AG20443 (cell line): ENCODE data around the gene LPIN2.
"Not testable (repeated sequence)": the region's sequence is repeated elsewhere in the genome, so short reads cannot be mapped to it uniquely, and the experiment has no call there.

ENCODE experiments used
- DNase-seq: peaks from one replicate; pipeline ENCODE4 v3.0.0; 2012; ENCODE audit warnings: low spot score, mixed read lengths

LPIN2 gene

DNA sequence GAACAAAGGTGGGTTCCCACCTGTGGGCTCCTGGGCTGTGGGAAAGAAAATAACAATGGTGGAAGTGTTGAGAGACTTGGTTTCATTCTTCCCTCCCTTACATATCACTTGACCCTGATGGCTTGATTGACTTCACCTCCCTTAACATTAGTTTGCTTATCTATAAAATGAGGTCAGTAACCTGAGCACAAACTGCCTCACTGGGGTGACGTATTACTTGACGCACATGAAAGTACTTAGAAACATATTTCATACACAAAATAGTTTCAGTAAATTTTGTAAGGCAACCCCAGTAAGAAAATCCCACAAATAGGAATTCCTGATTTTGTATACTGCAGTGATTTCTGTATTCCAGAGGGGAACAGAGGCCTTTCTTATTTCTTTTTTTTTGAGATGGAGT lies 29.4 kb upstream of the LPIN2 start:
- DNase-seq = no peak

DNA sequence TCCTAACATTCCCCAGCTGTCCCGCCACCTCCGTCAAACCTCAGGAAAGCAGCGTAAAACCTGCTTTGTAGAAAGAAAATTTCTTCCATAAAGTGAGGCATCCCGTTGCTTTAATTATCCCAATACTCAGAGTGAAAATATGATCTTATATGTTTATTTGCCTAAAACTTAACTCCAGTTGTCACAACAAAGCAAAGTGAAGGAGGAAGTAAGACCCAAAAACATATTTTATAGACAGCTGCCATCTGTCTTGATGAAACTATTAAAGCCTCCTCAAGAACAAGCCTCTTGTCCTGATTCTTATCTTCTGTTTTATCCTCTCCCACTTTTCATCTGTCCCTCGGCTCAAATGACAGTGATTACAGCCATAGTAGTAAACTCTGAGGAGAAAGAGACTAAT lies 28.9 kb upstream of the LPIN2 start:
- DNase-seq = no peak

DNA sequence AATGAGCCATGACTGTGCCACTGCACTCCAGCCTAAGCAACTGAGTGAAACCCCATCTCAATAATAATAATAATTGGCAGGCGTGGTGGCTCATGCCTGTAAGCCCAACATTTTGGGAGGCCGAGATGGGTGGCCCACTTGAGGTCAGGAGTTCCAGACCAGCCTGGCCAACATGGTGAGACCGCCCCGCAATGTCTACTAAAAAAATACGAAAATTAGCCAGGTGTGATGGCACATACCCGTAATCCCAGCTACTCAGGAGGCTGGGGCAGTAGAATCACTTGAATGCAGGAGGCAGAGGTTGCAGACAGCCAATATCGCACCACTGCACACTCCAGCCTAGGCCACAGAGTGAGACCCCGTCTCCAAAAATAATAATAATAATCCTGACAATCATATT lies 27.9 kb upstream of the LPIN2 start:
- no peak for DNase-seq

DNA sequence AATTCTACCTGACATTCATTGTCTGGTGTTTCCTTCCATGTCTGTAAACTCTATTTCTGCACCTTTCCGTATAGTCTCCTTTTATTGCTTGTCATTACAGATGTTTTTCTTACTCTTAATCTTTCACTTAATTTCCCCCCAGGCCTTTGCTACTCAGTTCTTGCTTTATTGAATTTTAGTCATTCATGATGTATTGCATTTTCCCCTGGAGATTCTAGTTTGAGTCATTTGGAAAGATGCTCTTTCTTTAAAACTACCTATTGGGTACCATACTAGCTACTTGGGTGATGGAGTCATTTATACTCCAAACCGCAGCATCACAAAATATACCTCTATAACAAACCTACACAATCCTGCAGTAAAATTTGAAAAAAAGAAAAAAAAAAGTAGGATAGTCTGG lies 27.2 kb upstream of the LPIN2 start:
- no peak for DNase-seq

DNA sequence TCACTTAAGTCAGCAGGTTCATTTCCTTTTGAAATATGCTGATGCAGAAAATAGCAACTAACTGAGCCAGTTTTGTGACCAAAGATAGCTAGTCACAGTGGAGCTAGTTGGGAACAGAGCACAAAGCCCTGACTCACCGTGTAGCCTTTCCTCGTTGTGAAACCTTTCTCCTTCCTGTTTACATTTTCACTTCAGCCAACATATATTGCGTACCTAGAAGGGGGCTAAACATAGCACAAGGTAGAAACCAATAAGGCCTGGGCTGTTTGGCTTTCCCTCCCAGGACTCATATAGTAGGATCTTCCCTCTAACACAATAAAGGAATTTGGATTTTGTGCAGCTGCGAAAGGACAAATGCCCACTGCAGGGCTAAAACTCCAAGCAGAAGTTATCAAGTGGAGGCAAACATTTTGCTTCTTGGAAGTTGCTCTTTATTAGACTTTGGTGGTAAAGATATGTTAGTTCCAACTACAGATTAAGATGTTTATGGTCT lies 24.5 kb upstream of the LPIN2 start:
- peak; percentile 80 for DNase-seq

DNA sequence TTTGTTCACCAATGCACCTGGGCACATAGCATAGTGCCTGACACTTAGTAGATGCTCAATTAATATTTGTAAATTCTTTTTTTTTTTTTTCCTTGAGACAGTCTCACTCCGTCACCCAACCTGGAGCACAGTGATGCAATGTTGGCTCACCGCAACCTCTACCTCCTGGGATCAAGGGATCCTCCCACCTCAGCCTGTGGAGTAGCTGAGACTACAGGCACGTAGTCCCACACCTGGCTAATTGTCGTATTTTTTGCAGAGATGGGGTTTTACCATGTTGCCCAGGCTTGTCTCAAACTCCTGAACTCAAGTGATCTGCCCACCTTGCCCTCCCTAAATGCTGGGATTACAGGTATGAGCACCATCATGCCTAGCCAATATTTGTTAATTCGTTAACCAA lies 23.2 kb upstream of the LPIN2 start:
- DNase-seq = no peak

DNA sequence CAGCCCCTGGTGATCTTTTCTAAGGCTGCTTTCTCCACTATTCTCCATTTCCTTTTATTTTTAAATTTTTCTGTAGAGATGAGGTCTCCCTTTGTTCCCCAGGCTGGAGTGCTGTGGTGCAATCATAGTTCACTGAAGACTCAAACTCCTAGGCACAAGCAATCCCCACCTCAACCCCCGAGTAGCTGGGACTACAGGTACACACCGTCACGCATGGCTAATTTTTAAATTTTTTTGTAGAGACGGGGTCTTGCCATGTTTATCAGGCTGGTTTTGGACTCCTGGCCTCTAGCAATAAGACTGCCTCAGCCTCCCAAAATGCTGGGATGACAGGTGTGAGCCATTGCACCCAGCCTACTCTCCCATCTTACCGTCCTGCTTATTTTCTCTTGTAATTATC lies 22.7 kb upstream of the LPIN2 start:
- no peak for DNase-seq

DNA sequence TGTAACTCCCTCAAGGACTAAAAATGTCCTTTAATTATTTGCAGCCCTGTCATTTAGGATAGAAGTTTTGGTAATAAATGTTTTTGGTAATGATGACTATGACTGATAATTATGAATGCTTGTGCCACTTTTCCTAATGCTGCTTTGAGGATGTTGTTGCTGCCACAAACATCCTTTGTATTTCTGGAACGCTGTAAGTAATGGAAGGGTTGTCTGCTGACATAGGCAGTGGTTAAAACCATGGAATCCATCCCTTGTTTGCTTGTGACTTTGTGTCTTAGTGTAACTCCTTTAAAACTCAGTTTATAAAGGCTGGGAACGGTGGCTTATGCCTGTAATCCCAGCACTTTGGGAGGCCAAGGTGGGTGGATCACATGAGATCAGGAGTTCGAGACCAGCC lies 19.8 kb upstream of the LPIN2 start:
- DNase-seq = no peak

DNA sequence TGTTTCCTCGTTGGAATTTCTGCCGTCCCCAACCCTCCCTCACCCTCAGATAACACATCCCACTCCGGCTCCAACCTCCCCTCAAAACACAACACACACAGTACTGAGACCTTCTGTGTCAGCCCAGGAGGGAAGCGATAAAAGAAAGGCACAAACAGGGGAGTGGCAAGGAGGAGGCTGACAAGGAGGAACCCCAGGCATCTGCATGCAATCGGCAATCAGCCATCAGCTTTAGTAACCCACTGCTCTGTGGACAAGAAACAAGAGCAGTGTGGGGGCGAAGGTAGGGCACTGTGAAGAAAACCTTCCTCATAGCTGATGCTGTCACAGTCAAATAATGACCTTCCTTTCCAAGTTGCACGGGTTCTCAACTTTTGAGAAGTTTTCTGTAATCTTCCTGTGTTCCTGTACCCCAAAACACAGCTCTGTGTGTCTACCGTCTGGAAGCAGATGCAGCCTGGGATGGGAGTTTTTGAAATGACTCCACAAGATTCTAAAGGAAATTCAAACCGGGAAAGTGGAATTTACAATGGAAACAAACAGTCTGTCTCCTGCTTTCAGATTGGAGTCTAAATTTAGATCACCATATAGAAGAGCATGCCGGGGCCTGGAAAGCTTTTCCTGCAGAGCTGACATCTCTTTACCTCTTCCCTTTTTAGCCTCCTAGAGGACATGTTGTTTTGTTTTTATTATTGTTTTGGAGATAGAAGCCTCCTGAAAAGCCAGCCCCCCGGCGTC lies 16.4 kb upstream of the LPIN2 start:
- peak; percentile 24 for DNase-seq

DNA sequence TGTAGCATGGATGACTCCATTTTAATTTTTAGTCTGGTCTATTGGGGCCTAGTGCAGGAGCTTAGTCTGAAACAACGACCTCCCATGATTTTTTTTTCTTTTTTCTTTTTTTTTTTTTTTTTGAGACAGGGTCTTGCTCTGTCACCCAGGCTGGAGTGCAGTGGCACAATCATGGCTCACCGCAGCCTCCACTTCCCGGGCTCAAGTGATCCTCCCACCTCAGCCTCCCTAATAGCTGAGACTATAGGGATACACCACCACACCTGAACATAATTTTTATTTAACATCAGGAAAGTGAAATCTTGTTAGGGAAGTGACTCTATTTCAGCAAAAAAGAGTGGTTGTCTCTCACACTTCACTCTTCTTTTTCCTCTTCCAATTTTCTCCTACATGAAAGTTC lies 15.2 kb upstream of the LPIN2 start:
- DNase-seq = not testable (repeated sequence)

DNA sequence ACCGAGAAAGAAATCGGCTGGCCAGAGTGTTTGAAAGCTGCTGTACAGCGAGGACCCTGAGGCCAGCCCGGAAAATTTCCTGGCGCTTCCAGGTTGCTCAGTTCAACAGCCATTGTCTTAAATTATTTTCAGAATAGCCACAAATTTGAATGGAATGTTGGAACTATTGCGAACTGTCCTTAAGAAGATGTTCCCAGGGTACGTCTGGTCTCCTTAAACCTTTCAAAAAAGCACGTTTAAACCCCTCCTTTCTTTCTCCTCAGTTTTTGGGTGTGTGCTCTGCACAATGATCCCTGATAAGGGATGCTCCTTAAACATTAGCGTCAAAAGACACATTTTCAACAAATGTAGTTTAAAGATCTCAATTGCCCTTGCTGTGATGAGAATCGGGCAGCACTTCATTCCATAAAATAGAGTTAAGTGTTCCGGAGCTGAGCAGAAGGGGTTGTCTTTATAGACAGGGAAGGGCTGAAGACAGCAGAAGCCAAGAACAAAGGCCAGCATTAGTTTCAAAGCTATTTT lies 14.5 kb upstream of the LPIN2 start:
- DNase-seq = peak; percentile 34

DNA sequence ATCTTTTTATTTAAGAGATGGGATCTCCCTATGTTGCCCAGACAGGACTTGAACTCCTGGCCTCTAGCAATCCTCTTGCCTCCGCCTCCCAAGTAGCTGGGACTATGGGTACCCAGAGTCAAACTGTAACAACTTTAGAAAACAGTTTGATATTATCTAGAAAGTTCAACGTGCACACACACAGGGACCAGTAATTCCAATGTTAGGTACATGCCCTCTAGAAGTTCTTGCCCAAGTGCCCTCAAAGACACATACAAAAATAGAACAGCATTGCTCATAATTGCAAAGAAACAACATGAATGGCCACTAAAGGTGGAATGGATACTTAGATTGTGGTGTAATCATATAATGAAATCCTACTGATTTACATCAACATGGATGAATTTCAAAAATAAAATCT lies 12.6 kb upstream of the LPIN2 start:
- DNase-seq = no peak

DNA sequence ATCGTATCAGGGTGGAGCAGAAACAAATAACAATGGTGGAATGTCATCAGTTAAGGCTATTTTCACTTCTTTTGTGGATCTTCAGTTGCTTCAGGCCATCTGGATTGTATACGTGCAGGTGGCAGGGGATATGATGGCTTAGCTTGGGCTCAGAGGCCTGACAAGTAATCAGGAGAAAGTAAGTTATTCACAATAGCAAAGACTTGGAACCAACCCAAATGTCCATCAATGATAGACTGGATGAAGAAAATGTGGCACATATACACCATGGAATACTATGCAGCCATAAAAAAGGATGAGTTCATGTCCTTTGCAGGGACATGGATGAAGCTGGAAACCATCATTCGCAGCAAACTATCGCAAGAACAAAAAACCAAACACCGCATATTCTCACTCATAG lies 10.7 kb upstream of the LPIN2 start:
- DNase-seq = not testable (repeated sequence)

DNA sequence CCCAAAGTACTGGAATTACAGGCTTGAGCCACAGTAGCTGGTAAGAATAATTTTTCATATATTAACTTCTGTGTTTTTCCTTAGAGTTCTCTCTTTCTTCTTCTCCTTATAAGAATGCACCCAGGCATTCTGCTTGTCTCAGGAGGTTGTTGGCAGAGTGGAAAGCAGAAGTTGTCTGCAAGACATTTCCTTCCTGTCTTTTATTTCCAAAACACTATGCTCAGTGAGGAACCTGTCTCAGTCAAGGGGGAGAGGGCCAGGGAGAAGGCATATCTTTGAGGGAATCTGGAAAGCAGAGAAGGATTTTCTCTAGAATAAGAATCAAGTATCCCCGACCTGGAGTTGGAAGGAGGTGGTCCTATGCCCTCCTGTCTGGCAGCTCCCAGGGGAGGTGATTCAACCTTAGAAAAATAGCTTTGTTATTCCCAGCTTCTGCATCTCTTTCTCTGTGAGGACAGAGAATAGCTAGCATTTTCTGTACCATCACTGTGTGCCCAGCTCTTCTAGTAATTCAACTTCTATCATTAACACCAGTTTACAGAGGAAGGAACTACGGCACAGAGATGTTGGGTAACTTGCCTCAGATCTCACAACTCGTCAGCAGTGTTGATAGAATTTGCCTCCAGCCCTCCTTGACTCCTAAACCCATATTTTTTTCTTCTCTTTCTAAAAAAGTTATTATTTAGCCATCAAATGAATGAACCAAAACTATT lies 3.8 kb upstream of the LPIN2 start:
- DNase-seq = no peak

DNA sequence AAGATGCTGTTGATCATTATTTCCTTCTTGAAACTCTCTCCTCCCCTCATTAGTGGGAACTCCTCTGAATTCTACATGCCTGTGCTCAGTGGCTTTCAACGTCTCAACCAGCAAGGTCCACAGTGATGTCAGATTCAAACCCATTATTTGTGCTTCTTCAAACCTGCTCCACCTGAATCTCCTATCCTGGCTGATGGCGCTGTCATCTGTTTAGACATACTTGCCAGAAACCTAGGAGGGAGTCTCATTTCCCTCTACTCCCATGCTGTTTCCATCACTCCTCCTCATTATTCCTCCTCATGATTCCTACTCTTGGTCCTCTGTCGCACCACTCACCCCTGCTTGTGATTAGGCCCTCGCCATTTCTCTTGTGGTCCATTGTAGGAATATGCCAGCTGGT lies 2.9 kb upstream of the LPIN2 start:
- no peak for DNase-seq

DNA sequence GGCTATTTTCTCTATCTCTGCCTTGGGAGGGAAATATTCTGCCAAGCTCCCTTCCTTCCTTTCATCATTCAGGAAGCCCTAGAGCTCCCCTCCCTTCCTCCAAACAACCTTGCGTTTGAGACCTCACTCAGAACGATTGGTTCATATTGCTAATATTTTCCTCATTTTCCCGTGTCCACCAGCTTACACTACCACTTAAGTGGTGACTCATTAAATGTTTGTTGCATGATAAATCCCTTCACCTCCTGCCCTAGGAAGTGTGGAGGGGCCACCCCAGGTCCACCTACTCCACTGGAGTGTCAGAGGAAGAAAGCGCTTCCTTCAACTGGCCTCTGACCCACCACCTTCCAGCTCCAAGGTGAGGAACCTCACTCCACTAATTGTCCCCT lies 2.3 kb upstream of the LPIN2 start:
- DNase-seq = peak; percentile 62

DNA sequence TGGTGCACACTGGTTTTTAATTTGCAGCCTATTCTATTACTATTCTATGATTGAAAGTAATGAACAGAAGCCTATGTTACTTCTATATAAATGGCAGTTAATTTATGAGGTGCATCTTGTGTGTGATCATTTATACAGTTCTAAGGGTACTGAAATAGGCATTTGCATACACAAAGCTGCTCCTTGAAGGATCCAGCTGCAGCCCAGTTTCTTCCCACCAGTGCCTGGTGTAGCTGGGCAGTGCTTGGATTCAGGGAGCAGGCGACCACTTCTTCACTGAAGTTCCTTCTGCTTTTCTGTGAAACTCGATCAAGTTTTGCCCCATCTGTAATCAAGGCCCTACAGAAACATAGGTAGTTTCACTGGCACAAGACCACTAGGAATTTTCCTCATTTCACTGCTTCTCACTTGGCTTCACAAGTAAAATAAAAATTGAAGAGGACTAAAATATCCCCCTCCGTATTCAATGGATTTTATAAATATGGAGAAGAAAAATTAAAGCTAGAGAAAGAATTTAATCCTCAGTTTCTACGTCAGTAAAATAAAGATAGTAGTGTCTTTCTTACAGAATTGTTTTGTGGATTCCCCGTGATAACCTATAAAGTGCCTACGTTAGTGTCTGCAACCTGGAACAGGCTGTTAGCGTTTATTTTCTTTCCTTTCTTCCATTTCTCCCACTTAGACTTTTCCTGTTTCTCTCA lies 1.7 kb upstream of the LPIN2 start:
- no peak for DNase-seq

DNA sequence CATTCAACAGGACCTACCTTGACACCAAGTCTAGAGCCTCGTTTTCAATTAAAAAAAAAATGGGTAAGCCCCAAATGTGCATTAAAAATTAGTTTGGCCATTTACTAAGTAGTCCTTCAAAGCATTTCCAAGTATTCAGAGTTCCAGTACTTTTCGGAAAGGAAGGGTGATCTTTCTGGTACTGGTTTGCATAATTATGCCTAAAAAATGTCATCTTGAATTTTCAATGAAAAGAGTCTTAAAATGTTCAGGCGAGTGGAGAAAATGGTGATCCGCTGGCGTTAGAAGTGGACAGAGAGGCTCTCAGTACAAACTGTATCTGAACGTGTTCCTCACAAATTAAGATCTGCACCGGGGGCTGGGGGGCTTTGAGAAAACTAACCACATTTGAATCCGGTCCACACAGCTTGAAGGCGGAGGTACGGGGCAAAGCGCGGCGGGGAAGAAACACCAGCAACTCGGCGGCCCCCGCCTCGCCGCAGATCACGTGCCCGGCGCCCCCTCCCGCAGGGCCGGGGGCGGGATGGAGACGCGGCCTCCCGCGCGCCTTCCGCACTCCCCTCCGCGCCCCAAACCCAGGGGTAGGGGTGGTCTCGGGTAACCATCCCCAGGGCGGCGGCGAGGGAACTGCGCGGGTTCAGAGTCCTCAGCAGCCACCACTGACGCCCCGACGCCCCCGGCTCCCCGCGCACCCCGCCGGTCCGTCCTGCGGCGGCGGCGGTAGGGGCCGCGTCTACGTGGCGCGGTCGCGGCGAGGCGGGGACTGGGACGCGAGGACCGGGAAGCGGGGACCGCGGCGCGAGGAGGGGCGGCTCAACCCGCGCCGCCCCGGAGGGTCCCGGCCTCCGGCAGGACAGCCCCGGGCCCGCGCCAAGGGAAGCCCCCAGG lies 564 bp downstream of the LPIN2 start:
- DNase-seq = peak; percentile 57

DNA sequence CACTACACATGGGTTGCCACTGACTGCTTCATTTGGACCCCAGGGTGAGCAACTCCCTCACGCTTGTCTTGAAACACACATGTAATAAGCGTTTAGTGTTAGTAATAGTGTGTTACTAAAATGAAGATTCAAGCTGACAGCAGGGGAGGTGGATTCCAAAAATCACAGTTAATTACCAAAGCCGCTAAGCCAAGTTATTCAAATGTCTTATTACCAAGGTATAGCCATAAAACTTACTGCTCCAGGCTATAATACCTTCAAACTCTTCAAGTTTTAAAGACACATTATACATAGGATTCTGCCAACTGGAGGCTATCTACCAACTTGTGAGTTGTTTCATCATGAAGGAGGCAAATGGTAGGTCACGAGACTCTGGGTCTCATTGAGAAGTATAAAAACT lies 2.9 kb downstream of the LPIN2 start:
- no peak for DNase-seq

DNA sequence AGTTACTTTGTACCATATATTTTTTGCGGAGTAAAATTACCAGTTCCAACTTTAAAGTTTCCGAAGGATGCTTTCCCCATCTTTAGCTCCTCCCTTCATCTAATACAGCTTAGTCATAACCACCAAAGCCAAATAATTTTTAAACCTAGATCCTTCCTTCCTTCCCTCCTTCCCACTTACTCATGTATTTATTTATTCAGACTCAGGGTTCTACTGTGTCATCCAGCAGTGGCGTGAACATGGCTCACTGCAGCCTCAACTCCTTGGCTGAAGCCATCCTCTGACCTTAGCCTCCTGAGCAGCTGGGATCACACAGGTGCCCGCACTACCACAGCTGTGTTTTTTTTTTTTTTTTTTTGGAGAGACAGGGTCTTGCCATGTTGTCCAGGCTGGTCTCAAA lies 4.4 kb downstream of the LPIN2 start:
- DNase-seq = peak; percentile 42

DNA sequence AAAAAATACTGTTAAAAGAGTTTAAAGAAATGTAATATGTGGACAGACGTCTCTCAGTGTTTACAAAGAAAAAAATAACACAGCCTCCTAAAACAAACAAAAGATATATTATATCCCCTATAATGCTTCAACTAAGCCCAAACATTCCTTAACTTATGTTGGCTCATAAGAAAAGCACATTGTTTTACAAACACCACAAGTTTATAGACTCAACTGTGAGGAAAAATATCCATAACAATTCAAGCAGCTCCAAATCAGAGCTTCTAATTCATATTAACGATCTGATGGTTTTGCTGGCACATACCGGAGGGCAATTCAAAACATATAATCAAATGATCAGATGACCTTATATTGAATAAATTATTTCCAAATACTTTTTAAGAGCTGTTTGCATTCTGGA lies 5.5 kb downstream of the LPIN2 start:
- DNase-seq = no peak

DNA sequence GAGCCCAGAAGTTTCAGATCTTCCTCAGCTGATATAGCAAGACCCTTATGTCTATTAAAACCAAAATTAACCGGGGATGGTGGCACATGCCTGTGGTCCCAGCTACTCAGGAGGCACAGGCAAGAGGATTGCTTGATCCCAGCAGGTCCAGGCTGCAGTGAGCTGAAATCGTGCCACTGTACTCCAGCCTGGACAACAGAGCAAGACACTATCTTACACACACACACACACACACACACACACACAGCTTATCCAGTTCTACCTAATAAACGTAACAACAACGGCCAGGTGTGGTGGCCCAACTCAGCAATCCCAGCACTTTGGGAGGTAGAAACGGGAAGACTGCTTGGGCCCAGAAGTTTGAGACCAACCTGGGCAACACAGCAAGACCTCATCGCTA lies 7.5 kb downstream of the LPIN2 start:
- DNase-seq = no peak
